Tibial artery (tissue), 4 donors: ENCODE results near the gene PARP11.

Experiments used
- DNase-seq, 2 donors: peaks; one replicate each; pipeline ENCODE4 v3.0.0-alpha.2; 2019
- H3K27ac ChIP-seq, 2 donors: fragments of 200-600 bp; sonication (generic) in 1 of 2; 1 replicate in 1 of 2; 2 replicates in 1 of 2; pipeline ENCODE4 v1.5.1; 2018 to 2019; ENCODE audit warnings: mild to moderate bottlenecking in 1 of 2
- H3K27me3 ChIP-seq, 2 donors: fragments of 200-600 bp; sonication (generic) in 1 of 2; one replicate each; pipeline versions ENCODE4 v1.5.1 to v1.6.0; 2016 to 2019
- H3K36me3 ChIP-seq, 3 donors: fragments of 200-600 bp; sonication (generic) in 2 of 3; one replicate each; pipeline ENCODE4 v1.5.1; 2016 to 2019; ENCODE audit warnings: mild to moderate bottlenecking in 2 of 3
- H3K4me1 ChIP-seq, 4 donors: fragments of 200-600 bp; sonication (generic) in 2 of 4; 1 replicate in 3 of 4; 2 replicates in 1 of 4; pipeline ENCODE4 v1.5.1; 2016 to 2019
- H3K4me3 ChIP-seq, 2 donors: fragments of 200-600 bp; sonication (generic) in 1 of 2; 1 replicate in 1 of 2; 2 replicates in 1 of 2; pipeline ENCODE4 v1.5.1; 2018 to 2019; ENCODE audit warnings: mild to moderate bottlenecking in 2 of 2
- H3K9me3 ChIP-seq, 3 donors: fragments of 200-600 bp; sonication (generic) in 1 of 3; one replicate each; pipeline ENCODE4 v1.5.1; 2016 to 2019
- CTCF ChIP-seq, 2 experiments: fragments of 200-600 bp in 1 of 2; fragments of 450-650 bp in 1 of 2; IDR thresholded peaks; one replicate each; pipeline ENCODE4 v1.5.1; 2017 to 2019; ENCODE audit warnings: antibody characterized with exemption in 2 of 2, mild to moderate bottlenecking in 1 of 2, moderate library complexity in 1 of 2
- intact Hi-C: fragments of 100-400 bp; cut with DNase I; formaldehyde crosslinking; loops from one replicate; pipeline ENCODE4 v1.15.0; 2023; ENCODE audit warnings: low total_unique reads

Gene PARP11

GRCh38 chr12:3872800-3873636 is at the start of gene PARP11:
TSS of gene PARP11 (minus strand) at chr12:3873399. CDS start at chr12:3873229, 170 bp downstream.
- DNase-seq = peak; percentile 98 to 99
- Histone ChIP-seq H3K4me1 (peaks cover 0 to 18% (median 10%) of the 10 kb centered on the region in 4 donors), H3K36me3 (no peaks in the 10 kb centered on the region), H3K9me3 (no peaks in the 10 kb centered on the region), H3K27ac (peak within 1 kb of the TSS; percentile 85 to 92), H3K4me3 (peak within 1 kb of the TSS; percentile 65 to 76), H3K27me3 (no peaks in the 10 kb centered on the region)
- intact Hi-C loops = no loop called here
- TF ChIP-seq CTCF (IDR thresholded peaks at IDR 0.05) = no peak

GRCh38 chr12:3922033-3922432 is 48.8 kb upstream of the PARP11 start:
- Histone ChIP-seq H3K36me3 (no peaks in the 10 kb centered on the region), H3K27ac (no peak overlapping the region), H3K4me3 (no peak overlapping the region), H3K9me3 (no peaks in the 10 kb centered on the region), H3K4me1 (peaks cover 0 to 11% (median 4%) of the 10 kb centered on the region in 4 donors), H3K27me3 (peaks cover 0 to 36% of the 10 kb centered on the region in 2 donors)
- no peak for DNase-seq
- no peak for TF ChIP-seq CTCF (IDR thresholded peaks at IDR 0.05)
- intact Hi-C loops = no loop called here

GRCh38 chr12:3921526-3921925 is 48.3 kb upstream of the PARP11 start:
- intact Hi-C loops = no loop called here
- Histone ChIP-seq H3K4me1 (peaks cover 0 to 11% (median 4%) of the 10 kb centered on the region in 4 donors), H3K27me3 (peaks cover 0 to 34% of the 10 kb centered on the region in 2 donors), H3K36me3 (no peaks in the 10 kb centered on the region), H3K9me3 (no peaks in the 10 kb centered on the region), H3K4me3 (no peak overlapping the region), H3K27ac (no peak overlapping the region)
- TF ChIP-seq CTCF (IDR thresholded peaks at IDR 0.05) = no peak
- no peak for DNase-seq

- Histone ChIP-seq H3K9me3 (no peaks in the 10 kb centered on the region), H3K36me3 (no peaks in the 10 kb centered on the region), H3K27me3 (peaks cover 0 to 34% of the 10 kb centered on the region in 2 donors), H3K27ac (no peak overlapping the region), H3K4me3 (no peak overlapping the region), H3K4me1 (peaks cover 0 to 11% (median 4%) of the 10 kb centered on the region in 4 donors)
- no peak for TF ChIP-seq CTCF (IDR thresholded peaks at IDR 0.05)
- no peak for DNase-seq
- intact Hi-C loops = no loop called here
These were observed 47.9 kb upstream of the PARP11 start for GRCh38 chr12:3921151-3921471.

- Histone ChIP-seq H3K4me1 (peaks cover 0 to 11% (median 4%) of the 10 kb centered on the region in 4 donors), H3K9me3 (no peaks in the 10 kb centered on the region), H3K4me3 (no peak overlapping the region), H3K27ac (no peak overlapping the region), H3K27me3 (peaks cover 0 to 31% of the 10 kb centered on the region in 2 donors), H3K36me3 (no peaks in the 10 kb centered on the region)
- no peak for DNase-seq
- no peak for TF ChIP-seq CTCF (IDR thresholded peaks at IDR 0.05)
- intact Hi-C loops = no loop called here
These were observed 47.4 kb upstream of the PARP11 start for GRCh38 chr12:3920351-3921150.
